Activated CD8-positive, alpha-beta memory T cell treated with anti-CD3 and anti-CD28 coated beads, Interleukin-2, amount 50 U/mL, for 48 hours (primary cell): Measurements from ENCODE around the gene CELF3.
"Not testable (repeated sequence)": the region's sequence is repeated elsewhere in the genome, so short reads cannot be mapped to it uniquely, and the experiment has no call there.

ENCODE experiments used
- DNase-seq: peaks from one replicate; pipeline ENCODE4 v3.0.0-alpha.2; 2020

Gene CELF3

DNA sequence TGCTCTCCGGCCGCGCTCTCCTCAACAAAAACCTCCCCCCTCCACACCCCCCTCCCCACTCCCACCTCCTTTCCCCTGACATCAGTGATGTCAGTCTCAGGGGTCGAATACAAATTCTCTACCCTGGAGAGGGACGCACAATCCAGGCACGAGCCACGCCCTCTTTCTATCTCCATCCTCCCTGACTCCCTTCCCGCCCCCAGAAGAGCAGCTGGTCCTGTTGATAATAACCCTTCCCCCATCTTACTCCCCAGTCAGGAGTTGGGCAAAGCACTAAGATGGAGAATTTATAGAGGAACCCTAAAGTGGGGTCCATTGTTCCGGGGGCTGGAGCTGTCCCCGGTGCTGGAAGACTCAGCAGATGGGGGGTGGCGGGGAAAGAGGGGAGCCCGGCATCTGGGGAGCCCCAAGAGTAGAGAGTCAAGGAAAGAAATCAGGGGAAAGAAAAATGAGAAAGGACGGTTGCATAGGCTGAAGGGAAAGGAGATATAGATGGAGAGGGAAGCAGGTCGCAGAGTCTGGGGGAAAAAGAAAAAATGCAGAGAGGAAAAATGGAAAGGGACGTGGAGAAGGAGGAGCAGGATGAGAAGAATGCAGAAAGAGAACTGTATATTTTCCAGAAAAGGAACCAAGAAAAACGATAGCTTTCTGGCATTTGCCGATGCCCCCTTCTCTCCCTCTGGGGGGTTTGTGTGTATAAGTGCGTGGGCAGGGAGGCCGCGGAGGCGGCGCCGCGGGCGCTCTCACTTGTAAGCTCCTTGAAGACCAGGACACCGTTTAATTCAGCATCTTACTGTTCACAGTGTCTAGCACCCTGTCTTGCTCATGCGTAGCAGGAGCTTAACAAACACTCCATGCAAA, at the start of gene CELF3:
Gene CELF3, minus strand, starts transcription at position 33 of the 861 bp plus-strand sequence. CDS start 783 bp downstream, outside the sequence.
- DNase-seq: no peak

DNA sequence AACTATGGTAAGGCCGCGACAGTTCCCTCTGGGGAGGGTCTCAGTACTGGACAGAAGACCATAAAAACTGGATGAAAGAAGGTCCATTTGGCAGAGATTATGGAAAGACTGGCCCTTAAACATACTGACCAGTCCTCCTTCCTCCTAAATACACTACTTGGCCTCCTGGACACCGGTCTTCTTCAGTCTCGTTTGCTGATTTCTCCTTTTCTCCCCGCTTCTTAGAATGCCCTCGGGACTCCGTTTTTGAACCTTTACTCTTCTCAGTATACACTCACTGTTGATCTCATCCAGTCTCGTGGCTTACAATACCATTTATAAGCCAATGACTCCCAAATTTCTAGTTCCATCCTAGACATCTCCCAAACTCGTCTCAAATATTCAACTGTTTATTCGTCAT, 47.4 kb upstream of the CELF3 start:
- DNase-seq: no peak

- peak; percentile 92 for DNase-seq
Measured at GRCh38 chr1:151762941-151763921, 46.6 kb upstream of the CELF3 start, which contains the start of gene MRPL9. TSS of gene MRPL9 (minus strand) at chr1:151763496. CDS start at chr1:151763479, 17 bp downstream.

GRCh38 chr1:151760597-151761385, 44.2 kb upstream of the CELF3 start:
- DNase-seq: no peak

DNA sequence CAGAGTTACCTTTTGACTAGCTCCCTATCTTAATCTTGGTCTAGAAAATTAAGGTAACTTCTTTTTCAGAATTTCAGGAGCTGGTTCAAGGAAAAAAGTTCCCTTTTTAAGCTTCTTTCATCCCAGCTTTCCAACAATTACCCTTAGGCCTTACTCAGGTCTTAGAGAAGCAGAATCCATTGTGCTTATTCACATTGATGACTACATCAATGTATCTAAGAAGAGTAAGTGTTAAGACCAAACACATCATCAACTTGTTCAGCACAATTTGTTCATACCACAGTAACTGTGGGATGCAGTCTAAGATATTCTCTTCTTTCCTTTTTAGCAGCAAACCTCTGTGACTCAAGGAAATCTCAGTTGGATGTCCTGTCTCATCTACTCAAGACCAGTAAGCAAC, 42.6 kb upstream of the CELF3 start:
- no peak for DNase-seq

GRCh38 chr1:151756291-151756690, 39.7 kb upstream of the CELF3 start:
- no peak for DNase-seq

DNA sequence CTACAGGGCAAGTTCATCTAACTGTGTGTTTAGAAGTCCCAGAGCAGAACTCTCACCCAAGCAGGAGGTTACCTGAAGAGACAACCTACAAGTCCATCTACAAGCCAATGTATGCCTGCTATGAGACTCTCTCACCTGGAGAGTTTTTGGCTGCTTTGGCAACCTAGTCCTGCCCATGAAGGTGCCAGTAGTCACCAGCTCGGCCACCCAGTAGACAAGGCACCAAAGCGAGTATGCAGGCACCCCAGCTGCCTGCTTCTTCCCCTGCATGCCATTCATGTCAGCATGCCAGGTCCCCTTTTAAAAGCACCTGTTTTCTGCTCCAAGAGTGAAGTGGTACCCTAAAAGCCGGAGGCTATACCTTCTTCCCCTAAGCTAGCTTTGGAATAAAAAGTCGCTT, 24.9 kb upstream of the CELF3 start:
- no peak for DNase-seq

- DNase-seq: no peak
Measured at GRCh38 chr1:151739590-151740355, 23.2 kb upstream of the CELF3 start.

GRCh38 chr1:151737479-151737878, 20.9 kb upstream of the CELF3 start:
- no peak for DNase-seq

GRCh38 chr1:151737026-151737425, 20.4 kb upstream of the CELF3 start:
- DNase-seq: no peak

DNA sequence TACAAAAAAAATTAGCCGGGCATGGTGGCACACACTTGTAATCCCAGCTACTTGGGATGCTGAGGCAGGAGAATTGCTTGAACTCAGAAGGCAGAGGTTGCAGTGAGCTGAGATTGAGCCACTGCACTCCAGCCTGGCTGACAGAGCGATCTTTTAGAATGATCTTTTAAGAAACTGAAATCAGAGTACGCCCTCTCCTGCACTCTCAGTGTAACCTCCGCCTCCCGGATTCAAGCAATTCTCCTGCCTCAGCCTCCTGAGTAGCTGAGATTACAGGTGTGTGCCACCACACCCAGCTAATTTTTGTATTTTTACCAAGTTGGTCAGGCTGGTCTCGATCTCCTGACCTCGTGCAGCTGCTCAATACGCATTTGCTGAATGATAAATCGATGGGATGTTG, 17.4 kb upstream of the CELF3 start:
- DNase-seq: not testable (repeated sequence)

DNA sequence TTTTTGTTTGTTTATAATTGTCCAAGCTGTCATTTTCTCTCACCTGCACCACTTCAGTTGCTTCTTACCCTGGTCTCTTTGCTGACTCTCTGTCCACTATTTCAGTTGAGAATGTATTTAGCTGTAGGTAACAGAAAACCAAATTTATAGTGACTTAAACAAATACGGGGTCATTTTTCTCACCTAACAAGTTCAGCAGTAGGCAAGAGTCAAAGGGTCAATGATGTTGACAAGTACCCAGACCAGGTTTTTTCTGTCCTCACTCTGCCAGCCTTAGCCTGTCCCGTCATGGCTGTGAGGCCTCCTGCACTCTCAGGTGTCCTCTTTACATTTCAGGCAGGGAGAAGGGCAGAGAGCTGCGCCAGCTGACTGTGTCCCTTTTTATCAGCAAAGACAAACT, 16.5 kb upstream of the CELF3 start:
- no peak for DNase-seq

DNA sequence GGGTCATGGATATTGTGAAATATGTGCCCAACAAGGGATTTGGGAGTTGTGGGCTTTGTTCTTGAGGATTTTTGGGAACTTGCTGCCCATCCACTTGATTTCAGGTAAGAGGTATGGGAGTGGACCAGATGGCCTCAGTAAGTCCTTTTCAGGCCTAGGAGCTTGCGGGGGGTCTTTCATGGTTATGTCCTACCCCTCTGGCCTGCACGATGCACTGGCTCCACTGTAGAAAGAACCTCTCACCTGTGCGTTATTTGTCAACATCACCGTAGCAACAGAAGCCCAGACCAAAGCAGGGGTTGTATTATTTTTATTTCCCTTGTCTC, 13.3 kb upstream of the CELF3 start:
- DNase-seq: no peak

DNA sequence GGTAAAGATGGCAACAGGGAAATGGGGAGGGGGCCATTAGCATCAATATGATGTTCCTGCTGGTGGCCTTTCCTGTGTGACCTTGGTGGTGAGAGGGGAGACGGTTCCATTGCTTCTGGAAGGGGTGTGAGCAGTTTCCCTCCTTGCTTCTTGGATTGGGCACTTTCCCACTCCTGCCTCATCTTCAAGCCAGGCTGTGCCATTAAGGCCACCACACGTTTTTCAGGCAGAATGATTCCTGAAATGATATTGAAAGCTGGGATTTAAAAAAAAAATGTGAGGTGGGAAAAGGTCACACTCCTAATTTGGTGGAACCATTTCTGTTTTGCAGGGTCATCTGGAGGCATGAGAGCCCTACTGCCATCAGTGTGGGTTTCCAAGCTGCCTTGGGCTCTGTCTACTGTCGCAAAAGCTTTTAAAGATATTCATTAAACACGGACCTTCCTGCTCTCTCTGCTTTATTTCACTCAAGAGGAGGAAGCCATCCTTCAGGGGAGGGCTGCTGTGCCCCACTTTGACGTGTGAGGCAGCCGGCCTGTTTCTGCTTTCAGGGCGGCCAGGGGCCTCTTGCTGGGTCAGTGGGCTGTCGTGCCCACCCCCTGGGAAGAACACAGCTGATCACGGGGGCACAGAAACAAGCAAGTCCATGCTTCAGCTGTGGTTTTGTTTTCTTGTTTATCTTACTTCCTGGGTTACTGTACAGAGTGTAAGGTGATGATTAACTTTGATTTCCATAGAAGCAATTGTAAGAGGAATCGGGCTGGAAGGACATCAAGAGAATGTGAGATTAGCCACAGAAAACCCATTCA, 12.8 kb upstream of the CELF3 start:
- no peak for DNase-seq

GRCh38 chr1:151728151-151729054, 11.8 kb upstream of the CELF3 start:
- DNase-seq: no peak

GRCh38 chr1:151723726-151724370, 7.2 kb upstream of the CELF3 start:
- no peak for DNase-seq

GRCh38 chr1:151721788-151722510, 5.3 kb upstream of the CELF3 start:
- DNase-seq: no peak

- no peak for DNase-seq
Measured at GRCh38 chr1:151720974-151721787, 4.6 kb upstream of the CELF3 start, which contains the start of gene RIIAD1. TSS of gene RIIAD1 (plus strand) at chr1:151721522. CDS start at chr1:151721537, 15 bp downstream.
